ENCODE data around the gene RPGRIP1L.

Gene RPGRIP1L

GRCh38 chr16:53680756-53681155 lies 22.9 kb downstream of the RPGRIP1L start:
- no peak for DNase-seq (ENCODE audit: low spot score)
- no peak for TF ChIP-seq CTCF (IDR thresholded peaks at IDR 0.05)
- Histone ChIP-seq H3K4me3 (no peak overlapping the region), H3K27ac (no peak overlapping the region)

- Histone ChIP-seq H3K4me3 (no peak overlapping the region), H3K27ac (no peak overlapping the region)
- no peak for DNase-seq (ENCODE audit: low spot score)
- no peak for TF ChIP-seq CTCF (IDR thresholded peaks at IDR 0.05)
Measured at GRCh38 chr16:53678756-53679343, 24.8 kb downstream of the RPGRIP1L start.

- DNase-seq (ENCODE audit: low spot score), result no peak
- no peak overlapping the region for H3K27ac ChIP-seq
- no peak overlapping the region for H3K4me3 ChIP-seq
- no peak for TF ChIP-seq CTCF (IDR thresholded peaks at IDR 0.05)
Measured at GRCh38 chr16:53678155-53678554, 25.5 kb downstream of the RPGRIP1L start.

- no peak for TF ChIP-seq CTCF (IDR thresholded peaks at IDR 0.05)
- Histone ChIP-seq H3K27ac (no peak overlapping the region), H3K4me3 (no peak overlapping the region)
- DNase-seq (ENCODE audit: low spot score), result no peak
Measured at GRCh38 chr16:53673189-53673588, 30.5 kb downstream of the RPGRIP1L start.

- no peak overlapping the region for H3K27ac ChIP-seq
- no peak for DNase-seq (ENCODE audit: low spot score)
- H3K4me3 ChIP-seq, result no peak overlapping the region
- TF ChIP-seq CTCF (IDR thresholded peaks at IDR 0.05), result no peak
Measured at GRCh38 chr16:53672461-53672860, 31.2 kb downstream of the RPGRIP1L start.

GRCh38 chr16:53668869-53669268 lies 34.8 kb downstream of the RPGRIP1L start:
- no peak for DNase-seq (ENCODE audit: low spot score)
- H3K27ac ChIP-seq, result no peak overlapping the region
- no peak for TF ChIP-seq CTCF (IDR thresholded peaks at IDR 0.05)
- H3K4me3 ChIP-seq, result no peak overlapping the region

- no peak for TF ChIP-seq CTCF (IDR thresholded peaks at IDR 0.05)
- H3K27ac ChIP-seq, result no peak overlapping the region
- no peak for DNase-seq (ENCODE audit: low spot score)
- H3K4me3 ChIP-seq, result no peak overlapping the region
Measured at GRCh38 chr16:53666786-53667415, 36.8 kb downstream of the RPGRIP1L start.
